Right atrium auricular region (tissue), 2 donors: ENCODE measurements around the gene LAMB1. TPM values are rescaled to one million over a fixed set of nuclear protein-coding genes. Genes with fewer than 3 reads are reported as not detected.

Experiments
- DNase-seq: peaks from one replicate; pipeline ENCODE4 v3.0.0-alpha.2; 2019; ENCODE audit warnings: low spot score
- H3K27ac ChIP-seq, 2 donors: fragments of 200-600 bp; sonication (generic); 1 replicate in 1 of 2; 2 replicates in 1 of 2; pipeline ENCODE4 v1.5.1; 2016 to 2019
- H3K27me3 ChIP-seq, 2 donors: fragments of 200-600 bp; sonication (generic); one replicate each; pipeline versions ENCODE4 v1.5.1 to v1.6.0; 2017 to 2019
- H3K36me3 ChIP-seq: fragments of 200-600 bp; sonication (generic); one replicate; pipeline ENCODE4 v1.5.1; 2016
- H3K4me1 ChIP-seq, 2 donors: fragments of 200-600 bp; sonication (generic); one replicate each; pipeline versions ENCODE4 v1.5.1 to v1.6.0; 2017 to 2019
- H3K4me3 ChIP-seq, 2 donors: fragments of 200-600 bp; sonication (generic); 1 replicate in 1 of 2; 2 replicates in 1 of 2; pipeline ENCODE4 v1.5.1; 2017 to 2019; ENCODE audit warnings: mild to moderate bottlenecking in 1 of 2, moderate library complexity in 1 of 2
- H3K9me3 ChIP-seq, 2 donors: fragments of 200-600 bp; sonication (generic); one replicate each; pipeline ENCODE4 v1.5.1; 2019
- total RNA-seq, 2 donors: library from RNA; depleted of rRNA; stranded (reverse); fragments of >200 nt; gene quantifications; one replicate each; pipeline ENCODE4 v1.1.0, GENCODE V29; 2016
- TF ChIP-seq, protein P1 (sequence below), 2 donors: fragments of 200-600 bp; sonication (generic); IDR thresholded peaks; one replicate each; pipeline ENCODE4 v1.5.1; 2019; ENCODE audit warnings: antibody characterized with exemption in 2 of 2

The LAMB1 gene
- total RNA-seq, 2 donors from 2014 or later = 52.2 to 60.7 TPM

DNA sequence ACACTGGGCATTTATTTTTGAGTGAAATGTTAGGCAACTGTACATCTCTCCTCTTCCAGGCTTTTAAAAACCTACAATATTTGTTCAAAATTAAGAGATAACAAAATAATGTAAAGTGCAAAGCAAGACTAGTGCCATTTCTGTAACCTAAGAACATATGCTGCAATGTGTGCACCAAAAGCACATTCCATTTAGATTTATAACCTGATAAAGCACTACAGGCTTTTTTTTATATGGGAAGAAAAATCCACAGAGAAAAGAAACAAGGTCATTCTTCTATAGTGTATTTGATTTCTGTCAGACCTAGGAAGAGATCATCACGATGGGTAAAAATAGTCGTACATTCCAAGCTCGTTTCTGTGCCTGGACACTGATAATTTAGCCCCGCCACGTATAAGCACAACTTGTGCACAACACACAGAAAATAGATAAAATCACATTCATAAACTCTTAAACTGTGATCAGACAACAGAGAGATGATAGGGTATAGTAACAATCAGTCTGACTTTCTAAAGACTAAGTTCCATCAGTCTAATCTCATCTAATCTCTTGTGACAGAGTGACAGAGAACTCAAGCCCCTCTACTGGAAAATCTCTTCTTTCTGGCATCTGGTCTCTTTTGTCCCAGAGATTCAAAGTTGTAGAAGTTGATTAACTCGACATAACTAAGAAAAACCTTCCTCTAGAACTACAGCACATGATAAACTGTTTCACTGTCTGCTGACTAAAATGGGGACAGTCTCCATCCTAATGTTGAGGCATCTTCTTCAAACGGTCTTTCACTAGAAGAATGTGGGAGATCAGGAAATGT lies 6.7 kb downstream of the LAMB1 start:
- Histone ChIP-seq H3K27ac (peak overlapping the region; percentile 54 to 65), H3K4me3 (no peak overlapping the region), H3K27me3 (no peaks in the 10 kb centered on the region), H3K36me3 (peaks cover 14% of the 10 kb centered on the region), H3K4me1 (peaks cover 0 to 55% of the 10 kb centered on the region in 2 donors), H3K9me3 (no peaks in the 10 kb centered on the region)
- DNase-seq = no peak
- TF ChIP-seq, protein P1, sequence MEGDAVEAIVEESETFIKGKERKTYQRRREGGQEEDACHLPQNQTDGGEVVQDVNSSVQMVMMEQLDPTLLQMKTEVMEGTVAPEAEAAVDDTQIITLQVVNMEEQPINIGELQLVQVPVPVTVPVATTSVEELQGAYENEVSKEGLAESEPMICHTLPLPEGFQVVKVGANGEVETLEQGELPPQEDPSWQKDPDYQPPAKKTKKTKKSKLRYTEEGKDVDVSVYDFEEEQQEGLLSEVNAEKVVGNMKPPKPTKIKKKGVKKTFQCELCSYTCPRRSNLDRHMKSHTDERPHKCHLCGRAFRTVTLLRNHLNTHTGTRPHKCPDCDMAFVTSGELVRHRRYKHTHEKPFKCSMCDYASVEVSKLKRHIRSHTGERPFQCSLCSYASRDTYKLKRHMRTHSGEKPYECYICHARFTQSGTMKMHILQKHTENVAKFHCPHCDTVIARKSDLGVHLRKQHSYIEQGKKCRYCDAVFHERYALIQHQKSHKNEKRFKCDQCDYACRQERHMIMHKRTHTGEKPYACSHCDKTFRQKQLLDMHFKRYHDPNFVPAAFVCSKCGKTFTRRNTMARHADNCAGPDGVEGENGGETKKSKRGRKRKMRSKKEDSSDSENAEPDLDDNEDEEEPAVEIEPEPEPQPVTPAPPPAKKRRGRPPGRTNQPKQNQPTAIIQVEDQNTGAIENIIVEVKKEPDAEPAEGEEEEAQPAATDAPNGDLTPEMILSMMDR (IDR thresholded peaks at IDR 0.05) = no peak

GRCh38 chr7:107995184-107996071 lies 7.5 kb downstream of the LAMB1 start:
- peaks cover 0 to 52% of the 10 kb centered on the region in 2 donors for H3K4me1 ChIP-seq
- H3K4me3 ChIP-seq = no peak overlapping the region
- H3K27ac ChIP-seq = peak overlapping the region; percentile 54 to 65
- H3K27me3 ChIP-seq = no peaks in the 10 kb centered on the region
- TF ChIP-seq, protein P1 (IDR thresholded peaks at IDR 0.05) = no peak
- H3K9me3 ChIP-seq = no peaks in the 10 kb centered on the region
- peaks cover 14% of the 10 kb centered on the region for H3K36me3 ChIP-seq
- no peak for DNase-seq

DNA sequence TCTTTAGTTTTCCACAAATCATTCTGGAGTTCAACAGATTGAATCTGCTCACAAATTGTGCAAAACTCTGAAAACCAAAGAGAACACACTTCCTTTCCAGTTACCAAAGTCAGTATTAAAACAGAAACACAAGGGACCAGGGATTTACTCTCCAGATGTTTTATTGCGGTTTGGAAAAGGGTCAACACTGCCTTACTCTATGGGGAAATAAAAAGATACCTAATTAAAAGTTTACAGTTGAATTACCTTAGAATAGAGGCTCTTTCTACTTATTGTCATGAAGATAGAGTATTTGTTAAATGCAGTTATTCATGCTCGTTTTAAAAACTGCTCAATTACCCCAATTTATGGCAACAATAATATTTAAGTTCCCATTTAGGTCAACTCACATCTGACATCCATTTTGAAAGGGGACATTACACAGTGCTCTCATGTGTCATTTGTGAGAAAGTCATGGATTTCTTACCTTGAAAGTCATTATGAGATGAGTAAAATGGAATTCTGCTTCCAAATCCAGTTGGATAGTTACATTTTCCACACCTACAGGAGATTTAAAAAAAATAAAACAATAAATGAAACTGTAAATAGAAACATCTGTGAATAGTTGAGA lies 8.4 kb downstream of the LAMB1 start:
- TF ChIP-seq, protein P1 (IDR thresholded peaks at IDR 0.05) = no peak
- H3K36me3 ChIP-seq = peaks cover 14% of the 10 kb centered on the region
- peak overlapping the region; percentile 53 to 65 for H3K27ac ChIP-seq

DNA sequence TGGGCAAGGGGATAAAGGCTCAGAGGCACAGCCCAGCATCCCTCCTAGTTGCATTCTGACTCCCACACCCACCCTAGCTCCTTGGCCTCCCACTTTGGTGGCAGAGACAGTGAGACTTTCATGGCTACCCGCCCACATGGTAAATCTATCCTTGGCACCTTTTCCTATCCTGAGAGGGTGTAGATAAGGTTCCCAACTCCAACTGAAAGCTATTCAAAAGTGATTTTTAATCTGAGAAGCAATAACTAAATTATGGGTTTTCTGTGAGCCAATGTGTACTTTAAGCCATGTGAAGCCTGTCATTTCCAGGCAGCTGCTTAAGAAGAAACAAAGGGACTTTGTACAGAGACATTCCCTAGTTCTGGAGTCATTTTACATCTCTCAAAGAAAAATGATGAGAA lies 9.1 kb downstream of the LAMB1 start:
- Histone ChIP-seq H3K27me3 (no peaks in the 10 kb centered on the region), H3K4me3 (no peak overlapping the region), H3K9me3 (no peaks in the 10 kb centered on the region), H3K36me3 (peaks cover 16% of the 10 kb centered on the region), H3K27ac (peak overlapping the region; percentile 53 to 65), H3K4me1 (peaks cover 0 to 41% of the 10 kb centered on the region in 2 donors)
- DNase-seq = no peak
- TF ChIP-seq, protein P1 (IDR thresholded peaks at IDR 0.05) = no peak

More for the DNA sequence above, 8.4 kb downstream of the LAMB1 start:
- Histone ChIP-seq H3K27me3 (no peaks in the 10 kb centered on the region), H3K4me3 (no peak overlapping the region), H3K4me1 (peaks cover 0 to 46% of the 10 kb centered on the region in 2 donors), H3K9me3 (no peaks in the 10 kb centered on the region)
- no peak for DNase-seq

DNA sequence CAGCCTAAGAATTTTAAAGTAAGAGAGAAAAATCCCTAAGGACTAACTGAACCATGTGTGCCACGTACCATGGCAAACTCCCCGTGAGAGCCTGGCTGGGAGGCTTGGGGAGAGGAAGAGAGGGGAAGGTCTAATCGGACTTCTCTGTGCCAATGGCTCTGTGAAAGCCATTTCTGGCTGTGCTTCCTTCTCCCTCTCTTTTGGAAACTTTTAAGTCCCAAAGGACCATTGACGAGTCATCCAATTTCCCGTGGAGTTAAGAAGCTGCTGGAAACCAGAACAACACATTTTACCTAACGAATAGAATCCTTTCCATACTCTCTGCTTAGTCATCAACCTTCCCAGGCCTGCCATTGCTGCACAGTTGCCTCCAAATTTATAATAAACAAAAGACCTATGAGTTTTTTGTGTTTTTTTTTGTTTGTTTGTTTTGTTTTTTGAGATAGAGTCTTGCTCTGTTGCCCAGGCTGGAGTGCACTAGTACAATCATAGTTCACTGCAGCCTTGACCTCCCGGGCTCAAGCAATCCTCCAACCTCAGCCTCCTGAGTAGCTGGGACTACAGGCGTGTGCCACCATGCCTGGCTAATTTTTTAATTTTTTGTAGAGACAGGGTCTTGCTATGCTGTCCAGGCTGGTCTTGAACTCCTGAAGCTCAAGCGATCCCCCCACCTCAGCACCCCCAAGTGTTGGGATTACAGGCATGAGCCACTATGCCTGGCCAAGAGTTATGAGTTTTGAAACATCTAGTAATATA lies 13.2 kb downstream of the LAMB1 start:
- peaks cover 30% of the 10 kb centered on the region for H3K36me3 ChIP-seq
- H3K4me1 ChIP-seq = peaks cover 0 to 15% of the 10 kb centered on the region in 2 donors
- TF ChIP-seq, protein P1 (IDR thresholded peaks at IDR 0.05) = no peak

More for the DNA sequence above, 13.2 kb downstream of the LAMB1 start:
- H3K9me3 ChIP-seq = no peaks in the 10 kb centered on the region
- no peak overlapping the region for H3K4me3 ChIP-seq
- no peak for DNase-seq
- no peaks in the 10 kb centered on the region for H3K27me3 ChIP-seq
- H3K27ac ChIP-seq = peak overlapping the region; percentile 24 to 63
